HG03039 (cell line): ENCODE results near the gene ZNF234.
"Not testable (repeated sequence)": the region's sequence is repeated elsewhere in the genome, so short reads cannot be mapped to it uniquely, and the experiment has no call there.

ENCODE experiments used
- ATAC-seq: cut with Tn5 transposase; IDR thresholded peaks from one replicate; pipeline ENCODE4 v1.9.1; 2021; ENCODE audit warnings: mild to moderate bottlenecking, moderate library complexity; ENCODE audit not compliant: unreplicated experiment

The ZNF234 gene

DNA sequence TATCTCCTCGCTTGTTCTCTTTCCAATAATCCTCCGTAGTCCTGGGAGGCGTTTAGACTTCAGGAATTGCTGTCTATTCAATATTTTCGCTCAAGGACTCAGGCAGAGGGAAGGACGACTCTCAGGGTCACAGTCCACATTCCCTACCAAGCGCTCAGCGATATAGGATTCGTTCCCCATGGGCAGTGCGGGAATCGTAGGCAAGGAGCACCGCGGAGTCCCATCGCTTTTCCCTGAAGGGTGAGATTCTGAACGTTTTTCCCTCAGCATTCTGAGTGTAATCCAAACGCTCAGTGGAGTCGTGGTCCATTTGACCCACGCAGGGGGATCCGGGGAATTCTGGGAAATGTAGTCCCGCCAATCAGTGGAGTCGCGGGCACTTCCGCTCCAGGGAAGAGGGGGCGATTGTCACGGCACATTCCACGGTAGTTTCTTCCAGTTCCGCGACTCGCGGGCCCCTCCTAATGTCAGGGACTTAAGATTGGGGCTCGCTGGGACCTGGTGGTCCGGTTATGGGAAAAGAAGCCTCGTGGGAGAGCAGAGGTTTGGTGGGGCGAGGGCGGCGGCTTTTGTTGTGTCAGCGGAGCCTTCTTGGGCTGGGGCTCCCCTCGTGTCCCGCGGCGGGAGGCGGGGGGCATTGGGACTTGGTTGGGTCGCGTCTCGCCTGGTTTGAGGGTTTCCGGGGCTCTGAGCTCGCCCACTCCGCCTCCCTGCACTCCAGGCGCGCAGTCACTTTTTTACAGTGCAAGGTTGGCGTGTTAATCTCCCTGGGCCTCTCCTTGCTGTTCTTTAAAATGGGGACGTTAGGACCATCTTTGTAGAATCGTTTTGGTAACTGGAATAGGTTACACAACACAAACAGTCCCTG lies at the start of gene ZNF234:
ZNF234 (plus strand) TSS at position 364 of the 868 bp plus-strand sequence. CDS start 3,079 bp downstream, outside the sequence.
- no peak for ATAC-seq

DNA sequence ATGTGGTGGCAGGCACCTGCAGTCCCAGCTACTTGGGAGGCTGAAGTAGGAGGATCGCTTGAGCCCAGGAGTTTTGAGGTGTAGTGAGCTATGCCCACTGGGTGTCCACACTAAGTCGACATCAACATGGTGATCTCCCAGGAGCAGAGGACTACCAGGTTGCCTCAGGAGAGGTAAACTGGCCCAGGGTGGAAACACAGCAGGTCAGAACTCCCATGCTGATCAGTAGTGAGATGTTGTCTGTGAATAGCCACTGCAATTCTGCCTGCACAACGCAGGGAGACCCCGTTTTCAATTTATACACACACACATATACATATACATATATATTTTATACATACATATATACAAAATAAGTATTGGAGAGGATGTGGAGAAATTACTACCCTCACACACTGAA lies 49.2 kb upstream of the ZNF234 start:
- ATAC-seq, result no peak

DNA sequence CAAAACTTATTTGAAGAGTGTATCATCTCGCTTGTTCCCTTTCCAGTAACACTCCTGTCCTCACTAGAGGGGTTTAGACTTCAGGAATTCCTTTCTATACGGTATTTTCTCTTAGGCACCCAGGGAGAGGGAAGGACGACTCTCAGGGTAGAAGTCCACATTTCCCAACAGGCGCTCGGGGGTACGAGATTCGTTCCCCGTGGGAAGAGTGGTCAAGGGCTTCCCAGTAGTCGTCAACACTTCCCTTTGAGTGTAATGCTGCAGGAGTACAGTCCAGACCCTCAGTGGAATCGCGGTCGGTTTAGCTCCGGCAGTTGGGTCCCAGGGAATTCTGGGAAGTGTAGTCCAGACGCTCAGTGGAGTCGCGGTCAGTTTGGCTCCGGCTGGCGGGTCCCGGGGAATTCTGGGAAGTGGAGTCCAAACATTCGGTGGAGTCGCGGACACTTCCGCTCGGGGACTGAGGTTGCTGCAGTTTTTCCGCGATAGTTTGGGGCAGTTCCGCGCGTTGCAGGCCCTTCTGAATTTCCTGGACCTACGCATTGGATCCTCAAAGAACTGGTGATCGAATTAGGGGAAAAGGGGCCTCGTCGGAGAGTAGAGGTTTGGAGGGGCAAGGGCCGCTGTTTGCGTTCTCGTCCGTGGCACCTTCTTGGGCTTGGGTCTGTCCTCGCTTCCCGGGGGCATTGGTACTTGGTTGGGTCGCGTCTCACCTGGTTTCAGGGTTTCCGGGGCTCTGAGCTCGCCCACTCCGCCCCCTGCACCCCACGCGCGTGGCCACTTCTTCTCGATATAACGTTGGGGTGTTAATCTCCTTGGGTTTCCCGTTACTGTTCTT lies 47.2 kb upstream of the ZNF234 start, which contains the start of gene ZNF224:
ZNF224 (plus strand) TSS at position 431 of the 835 bp plus-strand sequence. CDS start 3,513 bp downstream, outside the sequence.
- ATAC-seq, result peak; percentile 77

DNA sequence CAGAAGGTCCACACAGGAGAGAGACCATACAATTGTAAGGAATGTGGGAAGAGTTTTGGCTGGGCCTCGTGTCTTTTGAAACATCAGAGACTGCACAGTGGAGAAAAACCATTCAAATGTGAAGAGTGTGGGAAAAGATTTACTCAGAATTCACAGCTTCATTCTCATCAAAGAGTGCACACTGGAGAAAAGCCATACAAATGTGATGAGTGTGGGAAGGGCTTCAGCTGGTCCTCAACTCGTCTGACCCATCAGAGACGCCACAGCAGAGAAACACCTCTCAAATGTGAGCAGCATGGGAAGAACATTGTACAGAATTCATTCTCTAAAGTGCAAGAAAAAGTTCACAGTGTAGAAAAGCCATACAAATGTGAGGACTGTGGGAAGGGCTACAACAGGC lies 33.6 kb upstream of the ZNF234 start:
- no peak for ATAC-seq

DNA sequence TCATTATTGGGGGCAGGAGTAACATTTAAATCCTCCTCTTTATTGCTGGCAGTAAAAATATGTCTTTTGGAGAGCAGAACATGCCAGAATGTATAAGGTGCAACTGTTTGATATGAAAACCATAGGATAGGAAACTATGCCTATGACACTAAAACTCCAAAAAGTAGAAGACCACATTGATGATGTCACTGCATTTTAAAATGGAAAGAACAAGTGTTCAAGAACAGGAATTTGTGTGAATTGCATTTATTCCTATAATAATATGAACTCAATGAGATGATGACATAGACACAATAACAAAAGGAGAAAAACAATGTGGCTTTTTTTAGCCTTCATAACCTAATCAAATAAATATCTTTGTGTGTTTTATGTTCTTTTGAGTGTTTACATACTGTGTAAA lies 31.9 kb upstream of the ZNF234 start:
- ATAC-seq, result no peak

DNA sequence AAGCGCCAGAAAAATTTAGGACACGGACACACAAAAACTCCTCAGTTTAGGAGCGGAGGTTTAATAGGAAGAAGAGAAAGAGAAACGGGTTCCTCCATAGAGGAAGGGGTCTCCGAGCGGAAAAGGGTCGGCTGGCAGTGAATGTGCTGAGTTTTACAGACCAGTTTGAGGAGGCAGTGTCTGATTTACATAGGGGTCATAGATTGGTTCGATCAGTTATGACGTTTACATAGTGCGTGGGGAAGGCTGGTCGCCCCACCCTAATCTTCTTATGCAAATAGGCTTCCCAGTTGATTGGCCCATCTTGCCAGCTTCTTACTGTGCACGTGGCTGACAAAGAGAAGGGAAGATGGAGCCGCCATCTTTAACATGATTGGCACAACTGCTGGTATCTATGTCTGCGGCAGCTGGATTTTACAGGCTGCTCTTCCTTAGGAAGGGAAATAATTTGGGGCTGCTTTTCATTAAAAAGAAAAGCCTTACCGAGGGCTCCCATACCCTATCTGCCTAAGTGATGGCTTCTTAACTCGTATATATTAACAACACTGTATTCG lies 29.4 kb upstream of the ZNF234 start:
- no peak for ATAC-seq

DNA sequence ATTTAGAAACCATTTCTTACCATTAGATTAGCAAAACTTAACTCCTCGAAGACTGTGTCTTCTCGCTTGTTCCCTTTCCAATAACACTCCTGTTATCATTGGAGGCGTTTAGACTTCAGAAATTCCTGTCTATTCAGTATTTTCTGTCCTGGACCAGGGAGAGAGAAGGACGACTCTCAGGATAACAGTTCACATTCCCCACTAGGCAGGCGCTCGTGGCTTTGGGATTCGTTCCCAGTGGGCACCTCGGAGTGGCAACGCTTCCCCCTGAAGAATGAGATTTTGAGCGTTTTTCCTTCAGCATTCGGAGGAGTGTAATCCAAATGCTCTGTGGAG lies 28.6 kb upstream of the ZNF234 start:
- no peak for ATAC-seq

DNA sequence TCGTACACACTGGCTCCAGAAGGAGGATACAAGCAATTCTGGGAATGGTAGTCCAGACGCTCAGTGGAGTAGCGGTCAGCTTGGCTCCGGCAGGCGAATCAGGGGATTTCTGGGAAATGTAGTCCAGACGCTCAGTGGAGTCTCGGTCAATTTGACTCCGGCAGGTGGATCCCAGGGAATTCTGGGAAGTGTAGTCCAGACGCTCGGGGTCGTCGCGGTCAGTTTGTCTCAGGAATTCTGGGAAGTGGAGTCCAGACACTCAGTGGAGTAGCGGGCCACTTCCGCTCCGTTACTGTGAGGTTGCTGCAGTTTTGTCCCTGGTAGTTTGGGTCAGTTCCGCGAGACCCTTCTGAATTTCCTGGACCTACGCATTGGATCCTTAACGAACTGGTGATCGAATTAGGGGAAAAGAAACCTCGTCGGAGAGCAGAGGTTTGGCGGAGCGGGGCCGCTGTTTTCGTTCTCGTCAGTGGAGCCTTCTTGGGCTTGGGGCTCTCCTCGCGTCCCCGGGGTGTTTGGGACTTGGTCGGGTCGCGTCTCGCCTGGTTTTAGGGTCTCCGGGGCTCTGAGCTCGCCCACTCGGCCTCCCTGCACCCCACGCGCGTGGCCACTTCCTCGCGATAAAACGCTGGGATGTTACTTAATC lies 28.1 kb upstream of the ZNF234 start, which contains the start of gene ZNF225:
ZNF225 (plus strand) TSS at position 262 of the 646 bp plus-strand sequence. CDS start 2,429 bp downstream, outside the sequence.
- ATAC-seq, result peak; percentile 90

DNA sequence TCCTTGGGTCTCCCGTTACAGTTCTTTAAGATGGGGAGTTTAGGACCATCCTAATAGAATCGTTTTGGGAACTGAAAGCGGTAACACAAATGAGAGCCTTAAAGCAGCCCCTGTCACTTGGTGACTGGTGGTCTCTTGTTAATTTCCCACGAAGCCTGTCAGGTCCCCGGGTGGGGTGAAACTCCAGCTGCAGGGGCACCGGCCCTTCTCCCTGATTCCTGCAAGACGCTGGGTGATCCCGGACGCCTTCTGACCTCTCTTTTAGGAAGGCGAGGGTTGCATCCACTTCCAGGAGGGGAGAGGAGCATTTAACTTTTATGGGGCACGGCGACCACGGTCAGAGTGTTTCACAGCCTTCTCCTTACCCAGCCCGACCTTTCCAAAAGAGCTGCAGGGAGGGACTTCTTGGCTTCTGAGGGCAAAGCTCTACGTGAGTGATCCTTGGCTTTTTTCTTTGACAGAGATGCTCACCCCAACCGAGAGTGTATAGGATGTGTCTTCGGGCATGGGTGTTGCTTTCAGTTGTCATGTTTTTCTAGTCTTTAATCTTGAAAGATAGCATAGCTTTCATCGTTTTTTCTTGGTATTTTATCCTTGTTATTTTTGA lies 27.5 kb upstream of the ZNF234 start:
- peak; percentile 4 for ATAC-seq

DNA sequence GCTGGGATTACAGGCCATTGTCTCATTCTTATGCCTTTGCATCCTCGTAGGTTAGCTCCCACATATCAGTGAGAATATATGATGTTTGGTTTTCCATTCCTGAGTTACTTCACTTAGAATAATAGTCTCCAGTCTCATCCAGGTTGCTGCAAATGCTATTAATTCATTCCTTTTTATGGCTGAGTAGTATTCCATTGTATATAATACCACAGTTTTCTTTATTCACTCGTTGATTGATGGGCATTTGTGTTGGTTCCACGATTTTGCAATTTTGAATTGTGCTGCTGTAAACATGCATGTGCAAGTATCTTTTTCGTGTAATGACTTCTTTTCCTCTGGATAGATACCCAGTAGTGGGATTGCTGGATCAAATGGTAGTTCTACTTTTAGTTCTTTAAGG lies 20.2 kb upstream of the ZNF234 start:
- ATAC-seq, result not testable (repeated sequence)

DNA sequence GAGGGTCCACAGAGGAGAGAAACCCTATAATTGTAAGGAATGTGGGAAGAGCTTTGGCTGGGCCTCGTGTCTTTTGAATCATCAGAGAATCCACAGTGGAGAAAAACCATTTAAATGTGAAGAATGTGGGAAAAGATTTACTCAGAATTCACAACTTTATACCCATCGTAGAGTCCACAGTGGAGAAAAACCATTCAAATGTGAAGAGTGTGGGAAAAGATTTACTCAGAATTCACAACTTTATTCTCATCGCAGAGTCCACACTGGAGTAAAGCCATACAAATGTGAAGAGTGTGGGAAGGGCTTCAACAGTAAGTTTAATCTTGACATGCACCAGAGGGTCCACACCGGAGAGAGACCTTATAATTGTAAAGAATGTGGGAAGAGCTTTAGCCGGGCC lies 9.4 kb upstream of the ZNF234 start:
- ATAC-seq, result no peak

DNA sequence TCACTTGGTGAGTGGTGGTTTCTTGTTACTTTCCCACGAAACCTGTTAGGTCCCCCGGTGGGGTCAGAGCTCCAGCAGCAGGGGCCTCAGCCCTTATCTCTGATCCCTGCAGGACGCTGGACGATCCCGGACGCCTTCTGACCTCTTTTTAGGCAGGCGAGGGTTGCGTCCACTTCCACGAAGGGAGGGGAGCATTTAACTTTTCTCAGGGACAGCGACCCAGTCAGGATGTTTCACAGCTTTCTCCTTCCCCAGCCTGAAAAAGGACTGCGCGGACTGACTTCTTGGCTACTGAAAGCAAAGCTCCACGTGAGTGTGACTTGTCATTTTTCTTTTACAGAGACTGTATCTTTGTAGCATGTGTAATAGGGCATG lies 692 bp downstream of the ZNF234 start:
- no peak for ATAC-seq

DNA sequence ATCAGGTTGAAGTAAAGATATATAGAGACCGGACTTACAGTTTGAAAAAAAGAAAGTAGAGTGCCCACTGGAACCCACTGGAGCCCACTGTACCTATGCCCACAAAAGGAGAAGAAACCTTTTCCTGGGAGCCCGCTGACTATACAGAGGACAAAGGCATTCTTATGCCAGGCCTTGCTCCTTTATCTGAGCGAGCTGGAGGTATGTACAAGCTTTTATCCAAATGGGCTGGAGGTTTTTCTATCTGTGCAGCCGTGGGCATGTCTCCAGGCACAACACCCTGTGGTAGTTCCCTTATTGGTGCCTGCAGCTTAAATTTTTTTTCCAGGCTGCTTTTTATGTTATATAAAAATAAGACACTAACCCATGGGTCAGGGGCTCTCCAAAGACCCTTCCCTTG lies 8.4 kb downstream of the ZNF234 start:
- ATAC-seq, result no peak

DNA sequence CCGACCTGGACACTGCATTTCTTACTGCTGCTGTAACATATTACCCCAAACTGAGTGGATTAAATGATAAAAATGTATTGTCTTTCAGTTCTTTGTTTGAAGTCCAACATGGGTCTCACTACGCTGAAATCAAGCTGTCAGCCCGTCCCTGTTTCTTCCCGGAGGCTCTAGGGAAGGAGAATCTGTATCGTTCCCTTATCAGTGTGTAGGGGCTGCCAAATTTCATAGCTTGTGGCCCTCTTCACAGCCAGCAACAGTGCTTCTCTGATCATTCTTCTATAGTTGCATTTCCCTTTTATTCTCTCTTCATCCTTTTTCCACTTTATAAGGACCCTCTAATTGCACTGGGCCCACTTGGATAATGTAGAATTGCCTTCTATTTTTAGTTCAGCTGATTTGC lies 10.1 kb downstream of the ZNF234 start:
- ATAC-seq, result no peak

DNA sequence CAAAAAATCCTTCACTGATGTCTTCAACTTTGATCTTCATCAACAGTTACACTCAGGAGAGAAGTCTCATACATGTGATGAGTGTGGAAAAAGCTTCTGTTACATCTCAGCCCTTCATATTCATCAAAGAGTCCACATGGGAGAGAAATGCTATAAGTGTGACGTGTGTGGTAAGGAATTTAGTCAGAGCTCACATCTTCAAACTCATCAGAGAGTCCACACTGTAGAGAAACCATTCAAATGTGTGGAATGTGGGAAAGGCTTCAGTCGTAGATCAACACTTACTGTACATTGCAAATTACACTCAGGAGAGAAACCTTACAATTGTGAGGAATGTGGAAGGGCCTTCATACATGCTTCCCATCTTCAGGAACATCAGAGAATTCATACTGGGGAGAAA lies 15.1 kb downstream of the ZNF234 start:
- no peak for ATAC-seq

DNA sequence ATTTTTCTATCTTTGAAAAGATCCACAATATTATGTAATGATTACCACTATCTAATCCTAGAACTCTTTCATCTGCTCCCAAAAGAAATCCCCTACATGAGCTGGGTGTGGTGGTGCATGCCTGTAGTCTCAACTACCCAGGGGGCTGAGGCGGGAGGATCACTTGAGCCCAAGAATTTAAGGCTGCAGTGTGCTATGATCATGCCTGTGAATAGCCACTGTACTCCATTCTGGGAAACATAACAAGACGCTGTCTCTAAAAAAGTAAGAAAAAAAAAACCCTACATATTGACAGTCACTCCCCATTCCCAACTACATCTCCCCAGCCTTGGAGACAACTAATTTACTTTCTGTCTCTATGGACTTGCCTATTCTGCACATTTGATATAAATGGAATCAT lies 22.4 kb downstream of the ZNF234 start:
- ATAC-seq, result no peak

DNA sequence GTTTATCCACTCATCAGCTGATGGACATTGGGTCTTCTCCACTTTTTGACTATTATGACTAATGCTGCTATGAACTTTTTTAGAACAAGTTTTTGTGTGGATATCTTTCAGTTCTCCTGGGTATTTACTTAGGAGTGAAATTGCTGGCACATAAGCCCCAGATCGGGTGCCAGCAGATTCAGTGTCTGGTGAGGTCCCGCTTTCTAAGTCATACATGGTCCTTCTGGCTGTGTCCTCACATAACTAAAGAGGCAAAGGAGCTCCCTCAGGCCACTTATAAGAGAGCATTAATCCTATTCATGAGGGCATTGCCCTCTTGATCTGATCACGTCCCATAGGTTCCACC lies 22.9 kb downstream of the ZNF234 start:
- no peak for ATAC-seq

DNA sequence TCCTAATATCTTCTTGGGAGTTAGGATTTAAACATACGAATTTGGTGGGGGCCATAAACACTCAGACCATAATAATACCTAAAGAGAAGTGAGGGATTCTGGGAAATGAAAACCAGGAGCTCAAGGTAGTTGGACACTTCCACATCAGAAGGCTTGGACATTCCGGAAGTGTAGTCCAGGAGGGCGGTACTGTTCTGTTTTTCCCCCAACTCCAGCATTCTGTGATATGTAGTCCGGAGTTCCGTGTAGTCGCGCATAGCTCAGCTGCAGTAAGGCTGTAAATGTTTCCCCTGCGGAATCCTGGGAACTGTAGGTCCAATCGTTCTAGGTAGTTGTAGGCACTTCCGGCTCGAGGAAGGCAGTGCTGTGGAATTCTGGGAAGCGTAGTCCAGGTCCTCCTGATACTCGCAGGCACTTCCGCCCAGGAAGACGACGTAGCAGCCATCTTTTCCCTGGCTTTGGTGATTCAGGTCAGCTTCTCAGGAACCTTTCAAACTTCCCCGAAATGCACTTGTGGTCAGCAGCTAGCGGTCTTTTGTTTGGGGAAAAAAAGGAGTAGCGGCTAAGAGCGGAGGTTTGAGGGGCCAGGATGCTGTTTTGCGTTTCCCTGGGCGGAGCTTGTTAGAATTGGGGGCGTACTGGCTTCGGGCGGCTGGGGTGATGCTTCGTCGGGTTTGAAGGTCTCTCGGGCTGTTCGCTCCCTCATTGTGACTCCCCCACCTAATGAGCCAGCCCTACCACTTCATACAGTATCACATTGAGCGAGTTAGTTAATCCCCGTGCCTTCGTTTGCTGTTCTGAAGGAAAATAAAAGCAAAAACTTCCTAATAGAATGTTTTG lies 23.5 kb downstream of the ZNF234 start, which contains the start of gene ZNF226:
ZNF226 (plus strand) TSS at position 428 of the 840 bp plus-strand sequence. CDS start 4,981 bp downstream, outside the sequence.
- peak; percentile 87 for ATAC-seq

DNA sequence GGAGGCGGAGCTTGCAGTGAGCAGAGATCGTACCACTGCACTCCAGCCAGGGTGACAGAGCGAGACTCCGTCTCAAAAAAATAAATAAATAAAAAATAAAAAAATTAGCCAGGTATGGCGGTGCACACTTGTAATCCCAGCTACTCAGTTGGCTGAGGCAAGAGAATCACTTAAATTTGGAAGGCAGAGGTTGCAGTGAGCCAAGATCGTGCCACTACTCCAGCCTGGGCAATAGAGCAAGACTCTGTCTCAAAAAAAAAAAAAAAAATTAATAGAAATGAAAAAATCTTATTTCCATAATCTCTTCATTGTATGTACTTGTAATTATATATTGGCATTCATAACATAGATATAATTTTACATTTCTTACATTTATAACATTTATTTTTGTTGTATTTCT lies 29.3 kb downstream of the ZNF234 start:
- ATAC-seq, result not testable (repeated sequence)

DNA sequence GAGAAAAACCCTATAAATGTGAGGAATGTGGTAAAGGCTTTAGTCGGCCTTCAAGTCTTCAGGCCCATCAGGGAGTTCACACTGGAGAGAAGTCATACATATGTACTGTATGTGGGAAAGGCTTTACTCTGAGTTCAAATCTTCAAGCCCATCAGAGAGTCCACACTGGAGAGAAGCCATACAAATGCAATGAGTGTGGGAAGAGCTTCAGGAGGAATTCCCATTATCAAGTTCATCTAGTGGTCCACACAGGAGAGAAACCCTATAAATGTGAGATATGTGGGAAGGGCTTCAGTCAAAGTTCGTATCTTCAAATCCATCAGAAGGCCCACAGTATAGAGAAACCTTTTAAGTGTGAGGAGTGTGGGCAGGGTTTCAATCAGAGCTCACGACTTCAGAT lies 35.2 kb downstream of the ZNF234 start:
- no peak for ATAC-seq
